Measurements from ENCODE around the gene ARHGAP26.
A peak's percentile ranks its signal among the peaks of the same experiment; 100 is the strongest.

ARHGAP26 gene

GRCh38 chr5:143073766-143074165 lies 303.6 kb downstream of the ARHGAP26 start:
- H3K4me3 ChIP-seq (replicated peaks; ENCODE audit: low read depth, low read length) = no peak overlapping the region
- DNase-seq (ENCODE audit: low read depth) = no peak
- no peak for TF ChIP-seq CTCF (IDR thresholded peaks at IDR 0.05; ENCODE audit: low read length, missing control alignments)

GRCh38 chr5:143074414-143074996 lies 304.3 kb downstream of the ARHGAP26 start:
- no peak overlapping the region for H3K4me3 ChIP-seq (replicated peaks; ENCODE audit: low read depth, low read length)
- no peak for DNase-seq (ENCODE audit: low read depth)
- TF ChIP-seq CTCF (IDR thresholded peaks at IDR 0.05; ENCODE audit: low read length, missing control alignments) = no peak

GRCh38 chr5:143076377-143076776 lies 306.2 kb downstream of the ARHGAP26 start:
- H3K4me3 ChIP-seq (replicated peaks; ENCODE audit: low read depth, low read length) = no peak overlapping the region
- no peak for DNase-seq (ENCODE audit: low read depth)
- TF ChIP-seq CTCF (IDR thresholded peaks at IDR 0.05; ENCODE audit: low read length, missing control alignments) = no peak

- no peak overlapping the region for H3K4me3 ChIP-seq (replicated peaks; ENCODE audit: low read depth, low read length)
- TF ChIP-seq CTCF (IDR thresholded peaks at IDR 0.05; ENCODE audit: low read length, missing control alignments) = no peak
- DNase-seq (ENCODE audit: low read depth) = no peak
Observed at GRCh38 chr5:143077453-143078103, 307.4 kb downstream of the ARHGAP26 start.

- TF ChIP-seq CTCF (IDR thresholded peaks at IDR 0.05; ENCODE audit: low read length, missing control alignments) = no peak
- H3K4me3 ChIP-seq (replicated peaks; ENCODE audit: low read depth, low read length) = no peak overlapping the region
- DNase-seq (ENCODE audit: low read depth) = no peak
Observed at GRCh38 chr5:143078313-143078712, 308.1 kb downstream of the ARHGAP26 start.

- no peak overlapping the region for H3K4me3 ChIP-seq (replicated peaks; ENCODE audit: low read depth, low read length)
- no peak for TF ChIP-seq CTCF (IDR thresholded peaks at IDR 0.05; ENCODE audit: low read length, missing control alignments)
- peak; percentile 20 for DNase-seq (ENCODE audit: low read depth)
Observed at GRCh38 chr5:143078971-143079370, 308.8 kb downstream of the ARHGAP26 start.

GRCh38 chr5:143080407-143080806 lies 310.2 kb downstream of the ARHGAP26 start:
- DNase-seq (ENCODE audit: low read depth) = no peak
- H3K4me3 ChIP-seq (replicated peaks; ENCODE audit: low read depth, low read length) = no peak overlapping the region
- TF ChIP-seq CTCF (IDR thresholded peaks at IDR 0.05; ENCODE audit: low read length, missing control alignments) = no peak

Data from fibroblast of pulmonary artery (primary cell).